GM12878 (cell line): Measurements from ENCODE around the gene TNFRSF1A. TPM values are rescaled to one million over a fixed set of nuclear protein-coding genes. Genes with fewer than 3 reads are reported as not detected.

ENCODE experiments used
- ATAC-seq: fragments of 200-7000 bp; cut with Tn5 transposase; 3 replicates; pipeline ENCODE4 v1.9.1; 2020; ENCODE audit warnings: mild to moderate bottlenecking, moderate library complexity
- BruUV-seq: library from RNA; stranded (reverse); fragments of 400-500 nt; replicated peaks from 2 replicates; lab custom pipeline; 2021; lab: Mats Ljungman, UMichigan
- CTCF ChIA-PET: fragments of 300-600 bp; sonication (Branson Sonifier 250); formaldehyde crosslinking; extraction: SDS; loops from one replicate; lab custom pipeline; 2021; ENCODE audit warnings: inconsistent platforms; lab: Yijun Ruan, JAX
- POLR2A ChIA-PET: fragments of 350-600 bp; formaldehyde crosslinking; extraction: SDS; loops from one replicate; lab custom pipeline; 2021; ENCODE audit warnings: inconsistent platforms; lab: Charles Lee
- RAD21 ChIA-PET: fragments of 300-600 bp; sonication (Branson Sonifier 250); formaldehyde crosslinking; loops from one replicate; lab custom pipeline; 2023; ENCODE audit warnings: antibody characterized with exemption; ENCODE audit not compliant: unreplicated experiment; lab: Charles Lee
- SMC1A ChIA-PET: fragments of 300-600 bp; sonication (Branson Sonifier 250); formaldehyde crosslinking; loops from one replicate; lab custom pipeline; 2023; ENCODE audit not compliant: unreplicated experiment, uncharacterized antibody; lab: Charles Lee
- DNase-seq: peaks from one replicate; pipeline ENCODE4 v3.0.0-alpha.2; 2011; ENCODE audit warnings: low read depth, low spot score
- FAIRE-seq: peaks from 3 replicates; lab custom pipeline; 2011; peaks lifted over from hg19 to GRCh38; lab: Jason Lieb, UNC
- H2AFZ ChIP-seq: 2 replicates; pipeline ENCODE4 v1.6.0; 2011; ENCODE audit warnings: low read depth, low read length, control low read depth; ENCODE audit not compliant: control insufficient read depth
- H3K27ac ChIP-seq: 2 replicates; pipeline ENCODE4 v1.5.1; 2011; ENCODE audit warnings: control low read depth; ENCODE audit not compliant: control insufficient read depth, insufficient read depth
- H3K27me3 ChIP-seq, 2 experiments: replicated peaks in 1 of 2; 2 replicates each; pipeline versions ENCODE4 v1.6.0 to v1.6.1; 2011; ENCODE audit warnings: low read length in 1 of 2; ENCODE audit not compliant: control insufficient read depth in 2 of 2, insufficient read depth in 2 of 2
- H3K36me3 ChIP-seq, 2 experiments: 2 replicates each; pipeline ENCODE4 v1.5.1; 2011; ENCODE audit warnings: low read length in 1 of 2; ENCODE audit not compliant: control insufficient read depth in 2 of 2, insufficient read depth in 2 of 2
- H3K4me1 ChIP-seq: 2 replicates; pipeline ENCODE4 v1.6.1; 2011; ENCODE audit warnings: mild to moderate bottlenecking, low read length, moderate library complexity, mixed read lengths; ENCODE audit not compliant: control insufficient read depth, insufficient read depth
- H3K4me2 ChIP-seq: 2 replicates; pipeline ENCODE4 v1.6.0; 2011; ENCODE audit warnings: control low read depth; ENCODE audit not compliant: control insufficient read depth, insufficient read depth
- H3K4me3 ChIP-seq: fragments of 200-600 bp; sonication (generic); 2 replicates; pipeline ENCODE4 v1.5.1; 2016
- H3K79me2 ChIP-seq: 2 replicates; pipeline ENCODE4 v1.6.0; 2011; ENCODE audit warnings: low read length; ENCODE audit not compliant: control insufficient read depth, insufficient read depth
- H3K9ac ChIP-seq: 2 replicates; pipeline ENCODE4 v1.8.0; 2011; ENCODE audit warnings: low read length, control low read depth, mixed read lengths; ENCODE audit not compliant: control insufficient read depth, insufficient read depth
- H3K9me3 ChIP-seq: replicated peaks from 3 replicates; pipeline ENCODE4 v1.5.1; 2011; ENCODE audit warnings: mild to moderate bottlenecking, low read length; ENCODE audit not compliant: control insufficient read depth, insufficient read depth
- H4K20me1 ChIP-seq: 2 replicates; pipeline ENCODE4 v1.6.0; 2011; ENCODE audit not compliant: control insufficient read depth, insufficient read depth
- MYB ChIP-seq: fragments of 150-350 bp; IDR thresholded peaks from 2 replicates; pipeline ENCODE4 v1.6.1; 2014; ENCODE audit warnings: mild to moderate bottlenecking, low read depth, low read length, borderline replicate concordance
- SMAD1 ChIP-seq: fragments of 450-650 bp; IDR thresholded peaks from 2 replicates; pipeline ENCODE4 v1.6.1; 2018; ENCODE audit warnings: mild to moderate bottlenecking, low read depth; ENCODE audit not compliant: partially characterized antibody
- SRF ChIP-seq, 2 experiments: IDR thresholded peaks; 2 replicates each; pipeline ENCODE4 v1.6.1; 2011; ENCODE audit warnings: low read depth in 2 of 2, low read length in 2 of 2, mild to moderate bottlenecking in 1 of 2, moderate library complexity in 1 of 2
- ZNF24 ChIP-seq: fragments of 450-650 bp; IDR thresholded peaks from 2 replicates; pipeline ENCODE4 v1.6.1; 2017; ENCODE audit warnings: antibody characterized with exemption, mild to moderate bottlenecking
- WGBS: methylation state at CpG from one replicate; pipeline ENCODE4 v1.1.6; 2016; ENCODE audit warnings: low lambda C conversion rate; ENCODE audit not compliant: insufficient replicate concordance, insufficient coverage; ENCODE audit errors: missing lambda C conversion rate; 5-methylcytosine and 5-hydroxymethylcytosine counted together
- in situ Hi-C: fragments of 300-500 bp; cut with MboI; formaldehyde crosslinking; loops from 9 replicates; pipeline ENCODE4 v1.14.3; 2018; ENCODE audit warnings: mixed read lengths
- intact Hi-C: fragments of 100-400 bp; cut with micrococcal nuclease; formaldehyde crosslinking; loops from one replicate; pipeline ENCODE4 v1.14.2; 2022; ENCODE audit not compliant: unreplicated experiment
- polyA plus RNA-seq, 11 experiments: library from polyadenylated mRNA; depleted of rRNA in 4 of 11; unstranded in 6 of 11; stranded (reverse) in 5 of 11; fragments of >200 nt; fragmentation: Nextera tagmentation in 4 of 11; fragmentation: Illumina TruSeq in 1 of 11; extraction: Ambion mirVana in 4 of 11; extraction: Trizol in 1 of 11; gene quantifications; 1 replicate in 1 of 11; 2 replicates in 10 of 11; pipeline versions ENCODE4 v1.2.1 to v1.2.3, GENCODE V29; 2011 to 2016; ENCODE audit warnings: inconsistent platforms in 2 of 11, missing spikeins in 2 of 11, low read depth in 1 of 11
- total RNA-seq, 4 experiments: library from RNA; depleted of rRNA in 3 of 4; stranded (reverse); fragments of >200 nt in 3 of 4; fragmentation: Illumina TruSeq in 1 of 4; extraction: Trizol in 1 of 4; gene quantifications; 2 replicates each; pipeline versions ENCODE4 v1.2.1 to v1.2.3, GENCODE V29; 2013 to 2021
- TF ChIP-seq, protein P1 (sequence below): IDR thresholded peaks from 2 replicates; pipeline ENCODE4 v1.6.1; 2012; ENCODE audit warnings: low read depth, low read length, improper control_type of control experiment
- TF ChIP-seq, protein P2 (sequence below): fragments of 450-650 bp; conservative IDR thresholded peaks from 2 replicates; pipeline ENCODE4 v1.6.1; 2017; ENCODE audit warnings: mild to moderate bottlenecking, moderate library complexity
- TF ChIP-seq, protein P3 (sequence below): fragments of 450-650 bp; formaldehyde crosslinking; IDR thresholded peaks from 2 replicates; pipeline ENCODE4 v1.5.0; 2022; ENCODE audit warnings: mild to moderate bottlenecking, missing genetic modification characterization

The TNFRSF1A gene
- total and polyA plus RNA-seq, 10 of the 15 experiments (the other 5 are each of a cell fraction or from before 2014, with no cell fraction given), result 0.24 to 16.5 (median 13.0) TPM

DNA sequence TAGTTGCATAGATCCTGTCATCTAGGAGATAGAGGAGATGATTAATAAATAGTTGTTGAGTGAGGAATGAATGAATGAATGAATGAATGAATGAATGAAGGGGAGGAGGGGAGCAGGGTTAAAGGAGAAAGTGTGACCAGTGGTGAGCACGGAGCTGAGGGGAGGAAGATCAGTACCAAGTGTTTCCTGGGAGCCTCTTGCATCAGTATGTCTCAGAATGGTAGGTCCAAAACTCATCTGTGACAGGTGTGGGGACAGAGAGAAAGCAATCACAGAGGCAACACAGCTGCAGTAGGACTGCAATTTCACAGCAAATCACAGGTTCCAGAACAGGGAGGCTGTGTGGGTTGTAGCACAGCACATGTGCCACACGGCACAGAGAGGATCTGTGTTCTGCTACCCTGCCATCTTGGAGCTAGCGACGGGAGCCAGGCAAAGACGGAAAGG lies 14.5 kb upstream of the TNFRSF1A start:
- Histone ChIP-seq H3K4me3 (no peak overlapping the region), H3K9ac (no peak overlapping the region), H3K36me3 (no peaks in the 10 kb centered on the region), H3K79me2 (no peaks in the 10 kb centered on the region), H2AFZ (no peak overlapping the region), H3K27me3 (no peaks in the 10 kb centered on the region; a peak in 1 of 4 replicates), H3K27ac (no peak overlapping the region)
- ChIA-PET POLR2A (interaction anchor here (1.0 to 1.4 kb wide), 3 partner anchors 20 to 109 kb away, joined by 3 to 4 read pairs (median 3); no protein-coding TSS in a partner anchor), CTCF (interaction anchor here (0.9 to 2.9 kb wide), 6 partner anchors 11 to 175 kb away, joined by 3 to 11 read pairs (median 6); no protein-coding TSS in a partner anchor), RAD21 (interaction anchor here (0.7 to 1.6 kb wide), 6 partner anchors 11 to 70 kb away, joined by 3 to 9 read pairs (median 3); no protein-coding TSS in a partner anchor)
- WGBS, result 46% methylated on average over 5 of the region's 5 CpGs
- ATAC-seq, result no peak
- no TSS peak for BruUV-seq
- no peak for TF ChIP-seq MYB
- TF ChIP-seq, protein P1, sequence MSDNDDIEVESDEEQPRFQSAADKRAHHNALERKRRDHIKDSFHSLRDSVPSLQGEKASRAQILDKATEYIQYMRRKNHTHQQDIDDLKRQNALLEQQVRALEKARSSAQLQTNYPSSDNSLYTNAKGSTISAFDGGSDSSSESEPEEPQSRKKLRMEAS, result no peak
- TF ChIP-seq SMAD1, result no peak
- TF ChIP-seq, protein P2, sequence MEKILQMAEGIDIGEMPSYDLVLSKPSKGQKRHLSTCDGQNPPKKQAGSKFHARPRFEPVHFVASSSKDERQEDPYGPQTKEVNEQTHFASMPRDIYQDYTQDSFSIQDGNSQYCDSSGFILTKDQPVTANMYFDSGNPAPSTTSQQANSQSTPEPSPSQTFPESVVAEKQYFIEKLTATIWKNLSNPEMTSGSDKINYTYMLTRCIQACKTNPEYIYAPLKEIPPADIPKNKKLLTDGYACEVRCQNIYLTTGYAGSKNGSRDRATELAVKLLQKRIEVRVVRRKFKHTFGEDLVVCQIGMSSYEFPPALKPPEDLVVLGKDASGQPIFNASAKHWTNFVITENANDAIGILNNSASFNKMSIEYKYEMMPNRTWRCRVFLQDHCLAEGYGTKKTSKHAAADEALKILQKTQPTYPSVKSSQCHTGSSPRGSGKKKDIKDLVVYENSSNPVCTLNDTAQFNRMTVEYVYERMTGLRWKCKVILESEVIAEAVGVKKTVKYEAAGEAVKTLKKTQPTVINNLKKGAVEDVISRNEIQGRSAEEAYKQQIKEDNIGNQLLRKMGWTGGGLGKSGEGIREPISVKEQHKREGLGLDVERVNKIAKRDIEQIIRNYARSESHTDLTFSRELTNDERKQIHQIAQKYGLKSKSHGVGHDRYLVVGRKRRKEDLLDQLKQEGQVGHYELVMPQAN, result no peak
- no peak for TF ChIP-seq SRF (IDR thresholded peaks at IDR 0.05; ENCODE audit: low read depth in 2 of 2, low read length in 2 of 2)
- peak; percentile 87 for TF ChIP-seq ZNF24
- TF ChIP-seq, protein P3, sequence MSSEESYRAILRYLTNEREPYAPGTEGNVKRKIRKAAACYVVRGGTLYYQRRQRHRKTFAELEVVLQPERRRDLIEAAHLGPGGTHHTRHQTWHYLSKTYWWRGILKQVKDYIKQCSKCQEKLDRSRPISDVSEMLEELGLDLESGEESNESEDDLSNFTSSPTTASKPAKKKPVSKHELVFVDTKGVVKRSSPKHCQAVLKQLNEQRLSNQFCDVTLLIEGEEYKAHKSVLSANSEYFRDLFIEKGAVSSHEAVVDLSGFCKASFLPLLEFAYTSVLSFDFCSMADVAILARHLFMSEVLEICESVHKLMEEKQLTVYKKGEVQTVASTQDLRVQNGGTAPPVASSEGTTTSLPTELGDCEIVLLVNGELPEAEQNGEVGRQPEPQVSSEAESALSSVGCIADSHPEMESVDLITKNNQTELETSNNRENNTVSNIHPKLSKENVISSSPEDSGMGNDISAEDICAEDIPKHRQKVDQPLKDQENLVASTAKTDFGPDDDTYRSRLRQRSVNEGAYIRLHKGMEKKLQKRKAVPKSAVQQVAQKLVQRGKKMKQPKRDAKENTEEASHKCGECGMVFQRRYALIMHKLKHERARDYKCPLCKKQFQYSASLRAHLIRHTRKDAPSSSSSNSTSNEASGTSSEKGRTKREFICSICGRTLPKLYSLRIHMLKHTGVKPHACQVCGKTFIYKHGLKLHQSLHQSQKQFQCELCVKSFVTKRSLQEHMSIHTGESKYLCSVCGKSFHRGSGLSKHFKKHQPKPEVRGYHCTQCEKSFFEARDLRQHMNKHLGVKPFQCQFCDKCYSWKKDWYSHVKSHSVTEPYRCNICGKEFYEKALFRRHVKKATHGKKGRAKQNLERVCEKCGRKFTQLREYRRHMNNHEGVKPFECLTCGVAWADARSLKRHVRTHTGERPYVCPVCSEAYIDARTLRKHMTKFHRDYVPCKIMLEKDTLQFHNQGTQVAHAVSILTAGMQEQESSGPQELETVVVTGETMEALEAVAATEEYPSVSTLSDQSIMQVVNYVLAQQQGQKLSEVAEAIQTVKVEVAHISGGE (CRISPR knock-in tag), result no peak
- TF ChIP-seq, all 136 proteins: peak for 1
- intact Hi-C loops (no loop called here), in situ Hi-C loops (no loop called here)
- no peaks in the 10 kb centered on the region for H3K9me3 ChIP-seq
- SMC1A ChIA-PET, result interaction anchor here (1.0 to 1.2 kb wide), 2 partner anchors 10 to 33 kb away, joined by 4 read pairs; no protein-coding TSS in a partner anchor
- H3K4me1 ChIP-seq, result no peaks in the 10 kb centered on the region; the same call in 1 of the 2 replicates
- no peaks in the 10 kb centered on the region for H4K20me1 ChIP-seq
- no peak for DNase-seq
- FAIRE-seq, result no peak
- H3K4me2 ChIP-seq, result no peak overlapping the region
